ENCODE measurements around the gene PLEKHA7.

PLEKHA7 gene

GRCh38 chr11:16831316-16832192, 182.7 kb downstream of the PLEKHA7 start:
- no peak for FAIRE-seq

GRCh38 chr11:16827139-16827538, 187.1 kb downstream of the PLEKHA7 start:
- FAIRE-seq, result no peak

DNA sequence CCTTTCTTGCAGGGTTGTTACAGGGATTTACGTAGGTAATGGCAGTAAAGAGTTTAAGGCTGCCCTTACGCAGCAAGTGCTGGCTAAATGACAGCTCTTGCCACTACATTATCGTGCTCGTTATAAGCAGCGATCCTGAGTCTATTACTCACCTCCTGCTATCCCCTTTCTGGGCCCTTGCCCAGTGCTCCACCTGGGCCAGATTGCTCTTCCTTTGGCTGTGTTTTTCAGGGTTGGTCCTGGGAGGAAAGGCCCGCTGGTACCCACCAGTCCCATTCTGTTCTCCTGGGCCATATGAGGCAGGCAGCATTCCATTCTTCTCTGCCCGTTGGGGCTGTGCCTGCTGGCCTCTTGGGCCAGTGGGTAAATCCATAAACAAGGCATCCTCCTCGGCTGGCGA, 188.2 kb downstream of the PLEKHA7 start:
- FAIRE-seq, result no peak

DNA sequence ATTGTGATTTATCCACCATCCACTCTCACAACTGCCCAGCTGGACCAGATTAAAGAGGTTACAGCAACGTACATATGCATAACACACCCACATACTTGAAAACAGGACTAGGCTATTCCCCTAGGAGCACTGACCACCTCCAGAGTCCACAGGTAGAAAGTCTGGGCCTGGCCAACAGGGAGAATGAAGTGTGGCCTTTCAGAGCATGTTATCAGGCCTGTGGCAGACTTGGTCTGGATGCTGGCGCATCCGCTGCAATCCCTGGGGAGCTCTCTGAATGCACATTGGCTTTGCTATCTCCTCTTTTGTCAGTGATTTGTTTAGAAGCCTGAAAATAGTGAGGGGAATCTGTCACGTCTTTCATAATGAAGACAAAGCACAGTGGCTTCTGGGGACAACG, 189.1 kb downstream of the PLEKHA7 start:
- no peak for FAIRE-seq

GRCh38 chr11:16820324-16821092, 193.7 kb downstream of the PLEKHA7 start:
- FAIRE-seq, result no peak

- no peak for FAIRE-seq
Measured at GRCh38 chr11:16818284-16818683, 195.9 kb downstream of the PLEKHA7 start.

- no peak for FAIRE-seq
Measured at GRCh38 chr11:16817351-16817750, 196.9 kb downstream of the PLEKHA7 start.

DNA sequence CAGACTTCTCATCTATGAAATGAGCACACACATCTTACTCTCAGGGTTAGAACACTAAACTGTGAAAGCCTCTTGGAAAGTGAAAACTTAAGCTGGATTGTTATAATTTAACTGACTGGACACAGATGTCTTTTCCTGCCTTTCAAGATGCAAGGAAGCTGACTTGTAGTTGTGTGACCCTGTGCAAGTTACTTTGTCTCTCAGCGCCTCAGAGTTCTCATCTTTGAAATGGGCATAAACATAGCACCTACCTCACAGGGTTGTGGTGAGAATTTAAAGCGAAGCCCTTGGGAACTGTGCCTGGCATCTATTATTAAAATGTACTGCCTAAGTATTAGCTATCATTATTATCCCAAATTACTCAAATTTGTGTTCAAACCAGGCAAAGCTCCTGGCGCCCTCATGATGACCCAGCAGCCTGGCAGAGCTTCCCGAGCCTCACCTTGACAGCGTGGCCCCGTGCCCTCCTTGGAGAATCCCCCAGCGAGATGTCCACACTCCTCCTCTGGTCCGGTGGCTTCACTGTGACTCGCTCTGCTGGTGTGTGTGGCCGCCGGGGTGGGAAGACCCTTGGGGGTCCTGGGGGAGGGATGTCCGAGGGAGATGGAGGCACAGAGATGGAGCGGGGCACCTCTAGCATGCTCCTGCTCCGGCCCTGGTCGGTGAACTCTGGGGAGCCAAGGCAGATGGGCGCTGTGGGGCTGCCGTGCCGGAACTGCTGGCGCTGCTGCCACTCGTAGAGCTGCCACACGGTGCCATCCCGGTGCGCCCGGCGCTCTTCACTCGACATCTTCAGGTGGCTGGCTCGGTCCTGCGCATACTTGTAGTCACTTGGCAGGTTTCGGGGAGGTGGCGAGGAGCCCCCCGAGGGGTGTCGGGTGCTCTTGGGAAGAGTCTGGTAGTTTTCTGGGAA, 197.6 kb downstream of the PLEKHA7 start:
- FAIRE-seq, result no peak

GRCh38 chr11:16815047-16815767, 199.0 kb downstream of the PLEKHA7 start:
- no peak for FAIRE-seq

GRCh38 chr11:16814410-16815046, 199.7 kb downstream of the PLEKHA7 start:
- no peak for FAIRE-seq

DNA sequence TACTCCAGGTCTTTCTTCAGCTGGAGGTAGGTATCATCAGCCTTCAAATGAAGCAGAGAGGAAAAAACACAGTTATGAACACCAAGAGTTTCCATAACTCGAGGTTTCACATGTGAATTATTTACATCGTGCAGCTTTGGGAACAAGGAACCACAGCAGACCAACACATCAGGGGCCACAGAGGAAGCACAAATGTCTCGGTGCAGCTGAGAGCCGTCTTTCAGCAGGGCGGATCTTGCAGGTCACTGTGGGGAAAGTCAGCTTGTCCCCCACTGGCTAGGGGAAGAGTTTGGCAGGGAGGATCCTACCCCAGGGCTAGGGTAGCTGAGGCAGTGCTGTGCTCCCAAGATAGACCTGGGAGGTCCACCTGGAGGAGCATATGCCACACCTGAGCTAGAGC, 201.1 kb downstream of the PLEKHA7 start:
- no peak for FAIRE-seq

- FAIRE-seq, result no peak
Measured at GRCh38 chr11:16812274-16812673, 201.9 kb downstream of the PLEKHA7 start.

DNA sequence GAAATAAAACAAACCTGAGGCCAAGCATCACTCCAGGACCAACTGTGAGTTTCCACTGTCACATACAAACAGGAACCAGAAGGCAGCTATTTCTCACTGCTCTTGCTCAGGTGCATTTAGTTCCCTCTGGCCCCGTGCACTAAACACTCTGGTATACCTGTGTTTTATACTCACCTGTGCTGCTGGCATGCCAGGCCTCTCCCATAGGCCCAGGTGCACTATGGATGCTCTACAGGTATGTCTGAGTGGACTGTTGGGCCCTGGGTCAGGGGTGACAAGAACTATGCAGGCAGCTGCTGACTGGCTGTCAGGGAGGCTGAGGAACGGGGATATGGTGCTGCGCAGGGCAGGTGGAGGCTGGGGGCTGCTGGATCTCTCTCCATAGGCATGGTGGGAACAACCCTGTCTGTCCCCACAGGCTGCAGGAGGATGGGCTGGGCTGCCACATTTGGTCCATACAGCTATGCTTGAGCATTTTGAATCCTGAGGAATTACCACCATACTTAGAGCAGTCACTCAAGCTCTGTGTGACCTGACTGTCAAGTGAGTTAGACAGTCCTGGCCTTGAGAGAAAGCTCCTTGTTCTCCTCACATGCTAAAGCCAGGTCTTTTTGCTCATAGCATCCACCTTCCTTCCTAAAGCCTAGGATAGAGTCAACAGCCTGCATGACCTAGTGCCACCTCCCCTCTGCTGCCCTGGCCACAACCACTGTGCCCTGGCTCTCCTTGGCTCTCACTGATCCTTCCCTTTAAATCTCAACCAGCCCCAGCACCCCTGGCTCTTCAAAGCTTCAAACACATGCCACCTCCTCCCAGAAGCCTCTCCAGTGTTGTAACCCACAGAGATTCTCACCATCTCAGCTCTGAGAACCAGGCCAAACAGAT, 202.8 kb downstream of the PLEKHA7 start:
- FAIRE-seq, result no peak

DNA sequence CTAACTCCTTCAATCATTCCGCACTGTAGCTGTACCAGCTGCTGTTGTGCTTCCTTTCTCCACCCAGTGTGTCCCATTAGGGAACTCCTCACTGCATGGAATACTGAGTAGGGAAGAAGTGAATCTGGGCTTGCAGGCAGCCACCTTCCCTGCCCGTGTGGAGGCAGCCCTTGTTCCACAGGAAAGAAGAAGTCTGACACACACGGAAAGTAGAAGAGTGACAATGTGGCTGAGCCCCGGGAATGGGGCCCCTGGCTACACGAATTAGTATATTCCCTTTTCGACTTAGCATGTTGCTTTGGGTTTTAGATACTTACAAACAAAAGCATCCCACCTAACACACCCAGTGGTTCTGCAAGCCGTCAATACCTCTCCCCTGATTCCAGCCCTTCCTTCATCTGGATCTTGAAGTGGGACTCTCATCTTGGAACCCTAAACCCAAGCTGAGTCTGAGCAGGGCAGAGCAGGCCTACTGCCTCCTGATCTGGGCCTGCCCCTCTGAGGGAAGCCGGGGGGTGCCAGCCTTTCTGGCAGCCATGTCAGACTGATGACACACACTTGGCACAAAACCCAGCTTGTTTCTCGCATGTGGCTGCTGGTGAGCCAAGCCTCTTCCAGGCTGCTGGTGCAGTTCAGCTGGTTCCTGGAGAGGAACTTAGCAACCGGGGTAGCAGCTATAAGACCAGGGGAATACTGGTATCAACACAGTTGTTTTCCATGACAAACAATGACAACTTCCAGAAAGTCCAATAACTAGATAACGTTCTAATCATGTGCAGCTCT, 204.1 kb downstream of the PLEKHA7 start:
- FAIRE-seq, result no peak

DNA sequence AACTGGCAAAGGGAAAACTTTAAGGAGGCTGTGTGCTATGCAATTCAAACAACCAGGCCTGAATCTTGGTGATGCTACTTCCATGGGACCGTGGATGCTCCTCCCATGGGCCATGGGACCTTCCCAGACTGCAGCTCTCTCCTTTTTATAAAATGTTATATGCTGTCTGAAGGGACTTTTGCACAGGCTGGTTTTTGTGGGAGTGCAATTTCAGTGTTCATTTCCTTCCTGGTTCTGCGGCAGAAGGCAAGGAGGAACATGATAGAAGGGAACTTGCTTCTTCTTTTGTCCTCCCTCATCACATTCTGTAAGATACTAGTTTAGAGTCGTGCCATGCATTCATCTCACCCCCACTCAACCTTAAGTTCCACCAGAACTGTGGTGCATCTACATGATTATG, 206.9 kb downstream of the PLEKHA7 start:
- no peak for FAIRE-seq

GRCh38 chr11:16806791-16807190, 207.4 kb downstream of the PLEKHA7 start:
- FAIRE-seq, result no peak

GRCh38 chr11:16805938-16806337, 208.3 kb downstream of the PLEKHA7 start:
- no peak for FAIRE-seq

DNA sequence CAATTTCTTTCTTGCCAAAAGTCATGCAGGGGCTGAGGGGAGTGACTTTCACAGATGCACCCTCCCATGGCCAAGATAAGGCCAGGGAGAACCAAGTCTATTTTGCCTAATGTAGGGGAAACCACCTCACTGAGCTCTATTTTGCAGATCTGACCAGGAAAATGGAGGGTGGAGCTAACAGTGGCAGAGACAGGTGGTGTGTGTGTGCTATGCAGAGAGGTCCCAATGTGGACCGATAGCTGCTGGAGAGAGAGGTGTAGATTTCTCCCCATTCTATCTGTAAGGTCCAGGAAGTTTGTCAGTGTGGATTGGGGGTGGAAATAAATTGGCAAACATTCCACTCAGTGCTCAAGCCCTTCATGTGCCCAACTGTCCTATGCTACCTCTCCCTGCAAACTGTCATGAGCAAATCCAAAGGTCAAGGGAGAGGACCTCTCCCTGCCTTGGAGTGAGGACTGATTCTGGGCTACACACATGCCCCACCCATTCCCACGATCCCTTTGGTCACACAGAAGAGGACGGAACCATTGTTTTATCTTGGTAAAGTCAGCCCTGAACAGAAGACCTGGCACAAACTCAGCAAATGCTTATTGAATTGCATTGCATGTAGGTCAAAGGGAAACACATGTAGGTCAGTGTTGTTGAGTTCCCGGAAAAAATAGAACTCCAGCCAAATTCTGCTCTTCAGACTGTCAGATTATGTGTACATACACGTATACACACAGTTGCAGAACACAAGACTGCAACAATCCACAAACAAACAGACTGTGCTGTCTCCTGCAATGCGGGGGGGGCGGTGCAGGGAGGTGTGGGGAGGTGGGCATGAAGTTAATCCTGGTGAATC, 209.9 kb downstream of the PLEKHA7 start:
- no peak for FAIRE-seq
